Right lobe of liver (tissue), 4 donors: Measurements from ENCODE around the gene OCIAD1.

Experiments
- POLR2A ChIP-seq: fragments of 450-650 bp; IDR thresholded peaks from one replicate; pipeline ENCODE4 v1.6.1; 2017; ENCODE audit warnings: antibody characterized with exemption, mild to moderate bottlenecking
- TF ChIP-seq, protein P1 (sequence below), 4 donors: fragments of 200-600 bp in 3 of 4; fragments of 450-650 bp in 1 of 4; IDR thresholded peaks; one replicate each; pipeline versions ENCODE4 v1.5.1 to v1.8.0; 2016 to 2022; ENCODE audit warnings: antibody characterized with exemption in 4 of 4, mild to moderate bottlenecking in 2 of 4
- donor health status: DM: no; HTN: no; CAD: no.
- donor health status: DM: no; HTN: no; CAD: no.
- donor health status: DM: no; HTN: yes; CAD: no.

DNA sequence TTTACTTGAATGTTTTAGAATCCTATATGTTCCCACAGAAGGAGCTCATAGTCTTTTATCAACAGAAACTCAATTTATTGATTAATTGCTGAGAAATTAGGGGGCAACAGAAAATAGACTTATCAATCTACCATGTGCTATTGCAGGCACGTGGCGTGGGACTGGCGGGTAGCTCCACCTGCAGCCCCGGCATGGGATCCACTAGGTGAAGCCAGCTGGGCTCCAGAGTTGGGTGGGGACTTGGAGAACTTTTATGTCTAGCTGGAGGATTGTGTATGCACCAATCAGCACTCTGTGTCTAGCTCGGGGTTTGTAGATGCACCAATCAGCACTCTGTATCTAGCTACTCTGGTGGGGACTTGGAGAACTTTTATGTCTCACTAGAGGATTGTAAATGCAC lies 3.3 kb upstream of the OCIAD1 start:
- TF ChIP-seq, protein P1, sequence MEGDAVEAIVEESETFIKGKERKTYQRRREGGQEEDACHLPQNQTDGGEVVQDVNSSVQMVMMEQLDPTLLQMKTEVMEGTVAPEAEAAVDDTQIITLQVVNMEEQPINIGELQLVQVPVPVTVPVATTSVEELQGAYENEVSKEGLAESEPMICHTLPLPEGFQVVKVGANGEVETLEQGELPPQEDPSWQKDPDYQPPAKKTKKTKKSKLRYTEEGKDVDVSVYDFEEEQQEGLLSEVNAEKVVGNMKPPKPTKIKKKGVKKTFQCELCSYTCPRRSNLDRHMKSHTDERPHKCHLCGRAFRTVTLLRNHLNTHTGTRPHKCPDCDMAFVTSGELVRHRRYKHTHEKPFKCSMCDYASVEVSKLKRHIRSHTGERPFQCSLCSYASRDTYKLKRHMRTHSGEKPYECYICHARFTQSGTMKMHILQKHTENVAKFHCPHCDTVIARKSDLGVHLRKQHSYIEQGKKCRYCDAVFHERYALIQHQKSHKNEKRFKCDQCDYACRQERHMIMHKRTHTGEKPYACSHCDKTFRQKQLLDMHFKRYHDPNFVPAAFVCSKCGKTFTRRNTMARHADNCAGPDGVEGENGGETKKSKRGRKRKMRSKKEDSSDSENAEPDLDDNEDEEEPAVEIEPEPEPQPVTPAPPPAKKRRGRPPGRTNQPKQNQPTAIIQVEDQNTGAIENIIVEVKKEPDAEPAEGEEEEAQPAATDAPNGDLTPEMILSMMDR (IDR thresholded peaks at IDR 0.05) = no peak
- no peak for TF ChIP-seq POLR2A
